ES-I3 (cell line): ENCODE measurements around the gene PFAS.

ENCODE experiments used
- H3K36me3 ChIP-seq: 2 replicates; pipeline ENCODE4 v1.6.1; 2013; ENCODE audit warnings: mild to moderate bottlenecking, low read length, control low read depth, moderate library complexity; ENCODE audit not compliant: insufficient read depth
- H3K4me1 ChIP-seq: 2 replicates; pipeline ENCODE4 v1.6.1; 2013; ENCODE audit warnings: mild to moderate bottlenecking, control low read depth, low read length; ENCODE audit not compliant: insufficient read depth
- H3K9ac ChIP-seq: 2 replicates; pipeline ENCODE4 v1.6.1; 2013; ENCODE audit warnings: low read depth, mild to moderate bottlenecking, low read length, moderate library complexity
- H3K9me3 ChIP-seq: 2 replicates; pipeline ENCODE4 v1.6.1; 2013; ENCODE audit warnings: mild to moderate bottlenecking, low read length, moderate library complexity; ENCODE audit not compliant: control insufficient read depth, insufficient read depth

Gene PFAS

GRCh38 chr17:8292639-8293395 is 43.7 kb downstream of the PFAS start:
- no peak overlapping the region for H3K9ac ChIP-seq
- no peaks in the 10 kb centered on the region for H3K36me3 ChIP-seq
- H3K9me3 ChIP-seq, result no peaks in the 10 kb centered on the region
- peaks cover 14% of the 10 kb centered on the region for H3K4me1 ChIP-seq

GRCh38 chr17:8294361-8294760 is 45.3 kb downstream of the PFAS start:
- H3K9ac ChIP-seq, result peak overlapping the region; percentile 75; the same call in 1 of the 2 replicates
- H3K36me3 ChIP-seq, result no peaks in the 10 kb centered on the region
- H3K4me1 ChIP-seq, result peaks cover 14% of the 10 kb centered on the region
- H3K9me3 ChIP-seq, result no peaks in the 10 kb centered on the region

GRCh38 chr17:8294814-8295316 is 45.8 kb downstream of the PFAS start:
- Histone ChIP-seq H3K36me3 (no peaks in the 10 kb centered on the region), H3K9me3 (no peaks in the 10 kb centered on the region), H3K9ac (peak overlapping the region; percentile 75)

GRCh38 chr17:8300226-8300625 is 51.1 kb downstream of the PFAS start:
- Histone ChIP-seq H3K4me1 (no peaks in the 10 kb centered on the region), H3K9me3 (no peaks in the 10 kb centered on the region), H3K9ac (no peak overlapping the region), H3K36me3 (no peaks in the 10 kb centered on the region)

More at GRCh38 chr17:8294814-8295316, 45.8 kb downstream of the PFAS start:
- peaks cover 14% of the 10 kb centered on the region for H3K4me1 ChIP-seq

GRCh38 chr17:8300627-8301242 is 51.6 kb downstream of the PFAS start:
- Histone ChIP-seq H3K36me3 (no peaks in the 10 kb centered on the region), H3K9ac (no peak overlapping the region), H3K4me1 (no peaks in the 10 kb centered on the region), H3K9me3 (no peaks in the 10 kb centered on the region)

- no peaks in the 10 kb centered on the region for H3K36me3 ChIP-seq
- H3K9ac ChIP-seq, result no peak overlapping the region; the same call in 1 of the 2 replicates
- no peaks in the 10 kb centered on the region for H3K9me3 ChIP-seq
- H3K4me1 ChIP-seq, result peaks cover 15% of the 10 kb centered on the region; the same call in 1 of the 2 replicates
Measured at GRCh38 chr17:8310601-8311123, 61.6 kb downstream of the PFAS start.

- Histone ChIP-seq H3K4me1 (peaks cover 18% of the 10 kb centered on the region; the same call in 1 of the 2 replicates), H3K36me3 (no peaks in the 10 kb centered on the region), H3K9ac (no peak overlapping the region; the same call in 1 of the 2 replicates), H3K9me3 (no peaks in the 10 kb centered on the region)
Measured at GRCh38 chr17:8311131-8311790, 62.2 kb downstream of the PFAS start.

GRCh38 chr17:8312251-8312650 is 63.2 kb downstream of the PFAS start:
- H3K9me3 ChIP-seq, result no peaks in the 10 kb centered on the region
- H3K4me1 ChIP-seq, result peaks cover 19% of the 10 kb centered on the region; the same call in 1 of the 2 replicates
- H3K36me3 ChIP-seq, result no peaks in the 10 kb centered on the region
- no peak overlapping the region for H3K9ac ChIP-seq

GRCh38 chr17:8312726-8313600 is 63.9 kb downstream of the PFAS start:
- Histone ChIP-seq H3K4me1 (peaks cover 19% of the 10 kb centered on the region; the same call in 1 of the 2 replicates), H3K36me3 (no peaks in the 10 kb centered on the region), H3K9me3 (no peaks in the 10 kb centered on the region), H3K9ac (no peak overlapping the region)

GRCh38 chr17:8314797-8315763 is 66.0 kb downstream of the PFAS start:
- H3K9ac ChIP-seq, result peak overlapping the region; percentile 62
- H3K36me3 ChIP-seq, result no peaks in the 10 kb centered on the region
- no peaks in the 10 kb centered on the region for H3K9me3 ChIP-seq
- H3K4me1 ChIP-seq, result peaks cover 16% of the 10 kb centered on the region; the same call in 1 of the 2 replicates

GRCh38 chr17:8315764-8316217 is 66.7 kb downstream of the PFAS start:
- no peaks in the 10 kb centered on the region for H3K36me3 ChIP-seq
- H3K9ac ChIP-seq, result peak overlapping the region; percentile 62
- no peaks in the 10 kb centered on the region for H3K9me3 ChIP-seq
- peaks cover 11% of the 10 kb centered on the region; the same call in 1 of the 2 replicates for H3K4me1 ChIP-seq

GRCh38 chr17:8318010-8318935 is 69.2 kb downstream of the PFAS start:
- Histone ChIP-seq H3K9ac (no peak overlapping the region), H3K4me1 (peaks cover 11% of the 10 kb centered on the region; the same call in 1 of the 2 replicates), H3K36me3 (no peaks in the 10 kb centered on the region), H3K9me3 (no peaks in the 10 kb centered on the region)
